SU-DHL-6 (cell line): ENCODE measurements around the gene DIP2C.

Source experiments
- CTCF ChIP-seq: fragments of 200-600 bp; sonication (generic); IDR thresholded peaks from one replicate; pipeline ENCODE4 v1.5.1; 2017; ENCODE audit warnings: antibody characterized with exemption, mild to moderate bottlenecking, low read length, moderate library complexity; ENCODE audit not compliant: insufficient read depth, poor library complexity, severe bottlenecking
- EZH2phosphoT487 ChIP-seq: fragments of 200-600 bp; sonication (generic), shearing (Covaris generic); conservative IDR thresholded peaks from 2 replicates; pipeline ENCODE4 v1.6.1; 2018; ENCODE audit warnings: mild to moderate bottlenecking, antibody characterized with exemption, low read length, moderate library complexity, mixed read lengths

- TF ChIP-seq CTCF (no peak), EZH2phosphoT487 (no peak)
Measured at GRCh38 chr10:510415-510881, 179.0 kb downstream of the DIP2C start.
